Osteoblast (primary cell): ENCODE results near the gene JPH4. TPM values are rescaled to one million over a fixed set of nuclear protein-coding genes. Genes with fewer than 3 reads are reported as not detected.

Experiments
- DNase-seq: peaks from one replicate; pipeline ENCODE4 v3.0.0; 2011; ENCODE audit warnings: low spot score, mixed read lengths; ENCODE audit not compliant: insufficient read length; ENCODE audit errors: missing footprints
- H2AFZ ChIP-seq: 2 replicates; pipeline ENCODE4 v1.6.0; 2011; ENCODE audit warnings: mild to moderate bottlenecking, low read length
- H3K27ac ChIP-seq: 2 replicates; pipeline ENCODE4 v1.5.1; 2011; ENCODE audit warnings: mild to moderate bottlenecking, low read depth, low read length, moderate library complexity
- H3K27me3 ChIP-seq: 2 replicates; pipeline ENCODE4 v1.6.0; 2012; ENCODE audit warnings: mild to moderate bottlenecking, control low read depth, inconsistent platforms, low read length, moderate library complexity; ENCODE audit not compliant: insufficient read depth
- H3K36me3 ChIP-seq: 2 replicates; pipeline ENCODE4 v1.5.1; 2011; ENCODE audit warnings: mild to moderate bottlenecking, low read length, control low read depth, moderate library complexity; ENCODE audit not compliant: insufficient read depth
- H3K4me1 ChIP-seq: 2 replicates; pipeline ENCODE4 v1.5.1; 2011; ENCODE audit warnings: mild to moderate bottlenecking, low read length, control low read depth, moderate library complexity; ENCODE audit not compliant: insufficient read depth
- H3K4me2 ChIP-seq: 2 replicates; pipeline ENCODE4 v1.6.0; 2011; ENCODE audit warnings: mild to moderate bottlenecking, low read length; ENCODE audit not compliant: insufficient read depth
- H3K4me3 ChIP-seq: fragments of 200-600 bp; sonication (generic); 3 replicates; pipeline ENCODE4 v1.5.1; 2012; ENCODE audit warnings: mild to moderate bottlenecking, low read length, inconsistent platforms; ENCODE audit not compliant: insufficient read depth
- H3K79me2 ChIP-seq: 2 replicates; pipeline ENCODE4 v1.6.0; 2012; ENCODE audit warnings: mild to moderate bottlenecking, low read length, control low read depth, inconsistent platforms; ENCODE audit not compliant: insufficient read depth
- H3K9me3 ChIP-seq: 2 replicates; pipeline ENCODE4 v1.5.1; 2011; ENCODE audit warnings: low read depth, low read length, control low read depth
- H4K20me1 ChIP-seq: 2 replicates; pipeline ENCODE4 v1.6.0; 2012; ENCODE audit warnings: mild to moderate bottlenecking, low read length, control low read depth; ENCODE audit not compliant: insufficient read depth
- total RNA-seq: library from RNA; depleted of rRNA; stranded (reverse); fragments of >200 nt; gene quantifications from 2 replicates; pipeline ENCODE4 v1.2.3, GENCODE V29; 2012
- TF ChIP-seq, protein P1 (sequence below): IDR thresholded peaks from 2 replicates; pipeline ENCODE4 v1.5.1; 2011; ENCODE audit warnings: mild to moderate bottlenecking, low read depth, low read length, moderate library complexity; ENCODE audit errors: extremely low read depth

JPH4 gene
- total RNA-seq, 1 donor = not detected

DNA sequence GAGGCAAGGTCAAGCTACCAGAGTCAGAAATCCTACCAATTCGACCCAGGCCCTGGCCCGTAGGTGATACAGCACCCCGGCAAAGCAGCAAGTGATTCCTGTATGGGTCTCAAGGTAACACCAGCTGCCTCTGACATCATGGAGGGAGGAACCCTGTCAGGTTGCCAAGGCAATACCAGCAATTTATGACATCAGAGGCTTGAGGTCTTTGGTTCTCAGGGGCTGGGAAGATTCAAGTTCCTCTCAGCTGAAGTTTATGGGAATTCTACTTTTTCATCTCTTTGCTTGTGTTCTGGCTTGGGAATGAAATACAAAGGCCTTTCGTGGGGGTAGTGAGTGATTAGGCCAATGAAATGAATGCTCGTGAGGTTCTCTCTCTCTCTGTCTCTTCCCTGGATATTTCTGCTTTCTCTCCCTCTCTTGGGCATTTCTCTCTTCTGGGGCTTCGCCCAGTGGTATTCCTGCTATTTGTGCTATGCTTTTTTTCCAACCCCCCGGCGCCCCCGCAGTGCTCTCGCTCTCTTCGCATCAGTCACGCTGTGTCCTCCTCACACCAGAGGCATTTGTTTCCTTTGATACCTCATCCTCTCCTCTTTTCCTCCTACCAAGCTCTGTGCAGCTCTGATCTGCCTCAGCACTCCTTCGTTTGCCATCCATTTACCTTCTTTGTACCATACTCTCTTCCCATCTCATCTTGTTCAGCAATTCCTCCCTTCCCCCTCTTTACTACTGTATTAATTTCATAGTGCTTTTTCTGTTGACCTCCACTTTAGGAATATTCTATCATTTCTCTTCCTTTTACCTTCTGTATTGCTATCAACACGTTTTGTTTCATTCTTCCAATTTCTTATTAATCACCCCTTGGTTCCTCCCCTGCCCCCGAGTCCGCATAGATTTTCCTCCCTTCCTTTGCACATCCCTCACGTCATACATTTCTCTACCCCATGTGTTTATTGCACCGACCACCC, 30.0 kb downstream of the JPH4 start:
- Histone ChIP-seq H3K36me3 (no peaks in the 10 kb centered on the region), H3K27ac (peak overlapping the region; percentile 92), H2AFZ (peak overlapping the region; percentile 11), H3K9me3 (no peaks in the 10 kb centered on the region), H3K79me2 (no peaks in the 10 kb centered on the region), H3K4me2 (peak overlapping the region; percentile 90), H3K4me1 (peaks cover 41% of the 10 kb centered on the region), H4K20me1 (no peaks in the 10 kb centered on the region), H3K27me3 (no peaks in the 10 kb centered on the region), H3K4me3 (peak overlapping the region; percentile 26)
- TF ChIP-seq, protein P1, sequence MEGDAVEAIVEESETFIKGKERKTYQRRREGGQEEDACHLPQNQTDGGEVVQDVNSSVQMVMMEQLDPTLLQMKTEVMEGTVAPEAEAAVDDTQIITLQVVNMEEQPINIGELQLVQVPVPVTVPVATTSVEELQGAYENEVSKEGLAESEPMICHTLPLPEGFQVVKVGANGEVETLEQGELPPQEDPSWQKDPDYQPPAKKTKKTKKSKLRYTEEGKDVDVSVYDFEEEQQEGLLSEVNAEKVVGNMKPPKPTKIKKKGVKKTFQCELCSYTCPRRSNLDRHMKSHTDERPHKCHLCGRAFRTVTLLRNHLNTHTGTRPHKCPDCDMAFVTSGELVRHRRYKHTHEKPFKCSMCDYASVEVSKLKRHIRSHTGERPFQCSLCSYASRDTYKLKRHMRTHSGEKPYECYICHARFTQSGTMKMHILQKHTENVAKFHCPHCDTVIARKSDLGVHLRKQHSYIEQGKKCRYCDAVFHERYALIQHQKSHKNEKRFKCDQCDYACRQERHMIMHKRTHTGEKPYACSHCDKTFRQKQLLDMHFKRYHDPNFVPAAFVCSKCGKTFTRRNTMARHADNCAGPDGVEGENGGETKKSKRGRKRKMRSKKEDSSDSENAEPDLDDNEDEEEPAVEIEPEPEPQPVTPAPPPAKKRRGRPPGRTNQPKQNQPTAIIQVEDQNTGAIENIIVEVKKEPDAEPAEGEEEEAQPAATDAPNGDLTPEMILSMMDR = no peak
- DNase-seq = peak; percentile 74

DNA sequence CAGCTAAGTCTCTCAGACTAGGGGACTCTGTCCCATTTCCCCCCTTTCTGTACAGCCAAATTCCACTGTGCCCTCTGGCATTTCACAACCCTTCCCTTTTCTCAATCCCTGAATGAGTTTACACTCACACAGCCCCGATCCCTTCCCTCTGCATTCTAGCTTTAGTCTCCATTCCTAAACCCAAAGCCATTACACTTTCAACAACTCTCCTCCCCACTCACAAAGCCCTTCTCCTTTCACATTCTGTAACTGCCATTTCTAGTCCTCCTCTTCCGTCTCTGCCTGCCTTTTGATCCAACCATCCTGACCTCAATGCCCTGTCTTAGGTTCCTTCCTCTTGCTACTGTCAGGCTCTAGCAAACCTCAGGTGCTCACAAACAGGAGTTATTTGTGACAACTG, 30.7 kb downstream of the JPH4 start:
- H2AFZ ChIP-seq = peak overlapping the region; percentile 11
- H4K20me1 ChIP-seq = no peaks in the 10 kb centered on the region
- H3K79me2 ChIP-seq = no peaks in the 10 kb centered on the region
- H3K27ac ChIP-seq = peak overlapping the region; percentile 92
- H3K9me3 ChIP-seq = no peaks in the 10 kb centered on the region
- H3K36me3 ChIP-seq = peaks cover 5% of the 10 kb centered on the region
- H3K4me1 ChIP-seq = peaks cover 41% of the 10 kb centered on the region
- H3K4me3 ChIP-seq = peak overlapping the region; percentile 16
- peak overlapping the region; percentile 90 for H3K4me2 ChIP-seq
- no peaks in the 10 kb centered on the region for H3K27me3 ChIP-seq
- no peak for DNase-seq
- TF ChIP-seq, protein P1 = no peak

DNA sequence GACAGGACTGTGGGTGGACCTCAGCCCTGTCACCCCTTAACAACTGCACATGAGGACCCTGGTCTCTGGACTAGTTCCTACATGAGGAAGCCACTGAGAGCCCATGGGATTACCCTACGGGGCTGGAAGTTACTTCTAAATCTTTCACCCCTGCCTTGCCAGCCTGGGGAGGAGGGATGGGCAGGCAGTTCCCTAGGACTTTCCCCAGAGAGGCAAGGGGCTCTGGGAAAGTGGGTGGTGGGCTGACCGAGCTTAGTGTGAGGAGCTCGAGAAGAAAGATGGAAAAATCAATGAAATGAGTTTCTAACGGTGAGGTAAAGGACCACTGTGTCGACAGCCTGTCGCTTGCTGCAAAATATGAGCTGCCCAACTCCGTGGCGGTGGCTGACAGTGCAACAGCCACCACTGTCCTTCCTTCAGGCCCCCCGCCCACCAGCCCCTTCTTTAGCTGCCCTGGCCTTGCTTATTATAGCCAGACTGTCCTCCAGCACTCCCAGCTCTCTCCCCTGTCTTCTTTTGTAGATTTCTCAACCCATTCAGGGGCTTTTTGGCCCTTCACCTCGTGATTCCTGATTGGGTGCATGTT, 32.0 kb downstream of the JPH4 start:
- H3K27ac ChIP-seq = no peak overlapping the region
- H3K27me3 ChIP-seq = no peaks in the 10 kb centered on the region
- no peak overlapping the region for H3K4me2 ChIP-seq
- no peak overlapping the region for H3K4me3 ChIP-seq
- H3K36me3 ChIP-seq = peaks cover 5% of the 10 kb centered on the region
- H3K4me1 ChIP-seq = peaks cover 38% of the 10 kb centered on the region
- TF ChIP-seq, protein P1 = no peak
- no peak overlapping the region for H2AFZ ChIP-seq
- no peaks in the 10 kb centered on the region for H3K79me2 ChIP-seq
- H4K20me1 ChIP-seq = no peaks in the 10 kb centered on the region
- DNase-seq = no peak
- H3K9me3 ChIP-seq = no peaks in the 10 kb centered on the region
